Renal cortex interstitium (tissue), 15 donors: ENCODE data around the gene RPS23. TPM values are rescaled to one million over a fixed set of nuclear protein-coding genes. Genes with fewer than 3 reads are reported as not detected.
A peak's percentile ranks its signal among the peaks of the same experiment; 100 is the strongest.

ENCODE experiments used
- DNase-seq, 11 donors: peaks; one replicate each; pipeline ENCODE4 v3.0.0-alpha.2; 2013; ENCODE audit warnings: low read depth in 9 of 11, low spot score in 4 of 11; ENCODE audit errors: extremely low read depth in 1 of 11
- long read RNA-seq, 16 experiments: transcript quantifications; one replicate each; lab custom pipeline, GENCODE V29; 2026
- polyA plus RNA-seq, 3 donors: library from polyadenylated mRNA; unstranded; fragments of 120-200 nt; gene quantifications; one replicate each; pipeline ENCODE4 v1.2.1, GENCODE V29; 2013; ENCODE audit not compliant: insufficient read length in 3 of 3

The RPS23 gene
- 1,000 to 10,000 TPM; 2,292 to 2,940 (median 2,910) TPM for polyA plus RNA-seq
- long read RNA-seq, donor 1, transcript RPS23-207 (2 exons, 530 nt), result minor isoform, 13 of 1,606 reads
- long read RNA-seq, donor 1, transcript RPS23-204 (3 exons, 836 nt), result minor isoform, 24 of 1,606 reads
- long read RNA-seq, donor 1, transcript RPS23-201 (4 exons, 3,437 nt), result major isoform, 989 of 1,606 reads
- long read RNA-seq, donor 1, transcript RPS23-203 (3 exons, 576 nt), result minor isoform, 293 of 1,606 reads
- long read RNA-seq, donor 1, partial matches to known transcripts, result 249 of 1,606 reads
- long read RNA-seq, donor 1, other reads (novel, unspliced or antisense), result 38 of 1,606 reads
- long read RNA-seq, donor 2, transcript RPS23-204 (3 exons, 836 nt), result minor isoform, 19 of 1,683 reads
- long read RNA-seq, donor 2, transcript RPS23-203 (3 exons, 576 nt), result minor isoform, 311 of 1,683 reads
- long read RNA-seq, donor 2, transcript RPS23-201 (4 exons, 3,437 nt), result major isoform, 1,055 of 1,683 reads
- long read RNA-seq, donor 2, partial matches to known transcripts, result 251 of 1,683 reads
- long read RNA-seq, donor 2, other reads (novel, unspliced or antisense), result 44 of 1,683 reads
- long read RNA-seq, donor 3, transcript RPS23-203 (3 exons, 576 nt), result minor isoform, 467 of 2,977 reads
- long read RNA-seq, donor 3, transcript RPS23-201 (4 exons, 3,437 nt), result major isoform, 2,090 of 2,977 reads
- long read RNA-seq, donor 3, transcript RPS23-204 (3 exons, 836 nt), result minor isoform, 44 of 2,977 reads
- long read RNA-seq, donor 3, transcript RPS23-207 (2 exons, 530 nt), result minor isoform, 20 of 2,977 reads
- long read RNA-seq, donor 3, partial matches to known transcripts, result 264 of 2,977 reads
- long read RNA-seq, donor 3, other reads (novel, unspliced or antisense), result 91 of 2,977 reads
- long read RNA-seq, donor 4, transcript RPS23-201 (4 exons, 3,437 nt), result major isoform, 1,474 of 2,042 reads
- long read RNA-seq, donor 4, transcript RPS23-204 (3 exons, 836 nt), result minor isoform, 15 of 2,042 reads
- long read RNA-seq, donor 4, transcript RPS23-203 (3 exons, 576 nt), result minor isoform, 286 of 2,042 reads
- long read RNA-seq, donor 4, transcript RPS23-207 (2 exons, 530 nt), result minor isoform, 14 of 2,042 reads
- long read RNA-seq, donor 4, partial matches to known transcripts, result 186 of 2,042 reads
- long read RNA-seq, donor 4, other reads (novel, unspliced or antisense), result 66 of 2,042 reads
- long read RNA-seq, donor 5, result 0 reads
- long read RNA-seq, donor 6, transcript RPS23-201 (4 exons, 3,437 nt), result major isoform, 1,338 of 2,201 reads
- long read RNA-seq, donor 6, transcript RPS23-203 (3 exons, 576 nt), result minor isoform, 425 of 2,201 reads
- long read RNA-seq, donor 6, transcript RPS23-207 (2 exons, 530 nt), result minor isoform, 8 of 2,201 reads
- long read RNA-seq, donor 6, transcript RPS23-204 (3 exons, 836 nt), result minor isoform, 34 of 2,201 reads
- long read RNA-seq, donor 6, partial matches to known transcripts, result 342 of 2,201 reads
- long read RNA-seq, donor 6, other reads (novel, unspliced or antisense), result 53 of 2,201 reads
- long read RNA-seq, donor 7, transcript RPS23-207 (2 exons, 530 nt), result minor isoform, 23 of 3,279 reads
- long read RNA-seq, donor 7, transcript RPS23-204 (3 exons, 836 nt), result minor isoform, 41 of 3,279 reads
- long read RNA-seq, donor 7, transcript RPS23-203 (3 exons, 576 nt), result minor isoform, 481 of 3,279 reads
- long read RNA-seq, donor 7, transcript RPS23-201 (4 exons, 3,437 nt), result major isoform, 2,177 of 3,279 reads
- long read RNA-seq, donor 7, partial matches to known transcripts, result 434 of 3,279 reads
- long read RNA-seq, donor 7, other reads (novel, unspliced or antisense), result 122 of 3,279 reads
- long read RNA-seq, donor 8, result 0 reads
- long read RNA-seq, donor 9, transcript RPS23-203 (3 exons, 576 nt), result minor isoform, 389 of 1,914 reads
- long read RNA-seq, donor 9, transcript RPS23-204 (3 exons, 836 nt), result minor isoform, 14 of 1,914 reads
- long read RNA-seq, donor 9, transcript RPS23-201 (4 exons, 3,437 nt), result major isoform, 1,228 of 1,914 reads
- long read RNA-seq, donor 9, transcript RPS23-207 (2 exons, 530 nt), result minor isoform, 12 of 1,914 reads
- long read RNA-seq, donor 9, partial matches to known transcripts, result 219 of 1,914 reads
- long read RNA-seq, donor 9, other reads (novel, unspliced or antisense), result 51 of 1,914 reads
- long read RNA-seq, donor 10, transcript RPS23-207 (2 exons, 530 nt), result minor isoform, 11 of 2,641 reads
- long read RNA-seq, donor 10, transcript RPS23-204 (3 exons, 836 nt), result minor isoform, 27 of 2,641 reads
- long read RNA-seq, donor 10, transcript RPS23-201 (4 exons, 3,437 nt), result major isoform, 1,876 of 2,641 reads
- long read RNA-seq, donor 10, transcript RPS23-203 (3 exons, 576 nt), result minor isoform, 358 of 2,641 reads
- long read RNA-seq, donor 10, partial matches to known transcripts, result 273 of 2,641 reads
- long read RNA-seq, donor 10, other reads (novel, unspliced or antisense), result 95 of 2,641 reads
- long read RNA-seq, donor 11, transcript RPS23-203 (3 exons, 576 nt), result minor isoform, 203 of 1,497 reads
- long read RNA-seq, donor 11, transcript RPS23-204 (3 exons, 836 nt), result minor isoform, 23 of 1,497 reads
- long read RNA-seq, donor 11, transcript RPS23-207 (2 exons, 530 nt), result minor isoform, 8 of 1,497 reads
- long read RNA-seq, donor 11, transcript RPS23-201 (4 exons, 3,437 nt), result major isoform, 1,096 of 1,497 reads
- long read RNA-seq, donor 11, partial matches to known transcripts, result 146 of 1,497 reads
- long read RNA-seq, donor 11, other reads (novel, unspliced or antisense), result 21 of 1,497 reads
- long read RNA-seq, donor 12, transcript RPS23-201 (4 exons, 3,437 nt), result major isoform, 757 of 1,354 reads
- long read RNA-seq, donor 12, transcript RPS23-207 (2 exons, 530 nt), result minor isoform, 8 of 1,354 reads
- long read RNA-seq, donor 12, transcript RPS23-203 (3 exons, 576 nt), result minor isoform, 245 of 1,354 reads
- long read RNA-seq, donor 12, transcript RPS23-204 (3 exons, 836 nt), result minor isoform, 19 of 1,354 reads
- long read RNA-seq, donor 12, partial matches to known transcripts, result 305 of 1,354 reads
- long read RNA-seq, donor 12, other reads (novel, unspliced or antisense), result 19 of 1,354 reads
- long read RNA-seq, donor 13, result 0 reads
- long read RNA-seq, donor 14, transcript RPS23-201 (4 exons, 3,437 nt), result major isoform, 1,549 of 2,195 reads
- long read RNA-seq, donor 14, transcript RPS23-207 (2 exons, 530 nt), result minor isoform, 22 of 2,195 reads
- long read RNA-seq, donor 14, transcript RPS23-203 (3 exons, 576 nt), result minor isoform, 314 of 2,195 reads
- long read RNA-seq, donor 14, transcript RPS23-204 (3 exons, 836 nt), result minor isoform, 30 of 2,195 reads
- long read RNA-seq, donor 14, partial matches to known transcripts, result 218 of 2,195 reads
- long read RNA-seq, donor 14, other reads (novel, unspliced or antisense), result 62 of 2,195 reads
- long read RNA-seq, donor 15, transcript RPS23-201 (4 exons, 3,437 nt), result major isoform, 564 of 851 reads
- long read RNA-seq, donor 15, transcript RPS23-204 (3 exons, 836 nt), result minor isoform, 9 of 851 reads
- long read RNA-seq, donor 15, transcript RPS23-203 (3 exons, 576 nt), result minor isoform, 160 of 851 reads
- long read RNA-seq, donor 15, partial matches to known transcripts, result 99 of 851 reads
- long read RNA-seq, donor 15, other reads (novel, unspliced or antisense), result 16 of 851 reads
- long read RNA-seq, donor 16, transcript RPS23-207 (2 exons, 530 nt), result minor isoform, 29 of 4,874 reads
- long read RNA-seq, donor 16, transcript RPS23-201 (4 exons, 3,437 nt), result major isoform, 3,468 of 4,874 reads
- long read RNA-seq, donor 16, transcript RPS23-203 (3 exons, 576 nt), result minor isoform, 677 of 4,874 reads
- long read RNA-seq, donor 16, transcript RPS23-204 (3 exons, 836 nt), result minor isoform, 74 of 4,874 reads
- long read RNA-seq, donor 16, partial matches to known transcripts, result 448 of 4,874 reads
- long read RNA-seq, donor 16, other reads (novel, unspliced or antisense), result 178 of 4,874 reads

GRCh38 chr5:82277987-82278710 is at the start of gene RPS23:
TSS of gene RPS23 (minus strand) at chr5:82278354. CDS start at chr5:82278323, 31 bp downstream.
- DNase-seq, result peak; percentile 81 to 95 (median 91)

DNA sequence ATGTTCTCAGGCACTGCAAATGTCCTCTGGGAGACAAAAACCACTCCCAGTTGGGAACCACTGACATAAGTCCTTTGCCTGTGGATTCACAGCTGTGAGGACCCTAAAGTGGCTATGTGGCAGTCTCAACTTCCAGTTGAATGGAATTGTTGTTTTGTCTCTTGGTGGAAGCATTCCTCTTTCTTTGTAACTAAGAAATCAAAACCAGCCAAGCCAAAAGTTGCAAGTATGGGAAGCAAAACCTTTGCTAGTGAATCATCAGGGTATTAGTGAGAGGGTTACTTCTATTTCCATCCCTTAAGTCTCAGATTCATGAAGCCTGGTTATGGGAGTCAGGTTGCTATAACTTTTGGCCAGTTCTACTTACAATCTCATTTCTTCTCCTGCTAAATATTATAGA is 49.8 kb upstream of the RPS23 start:
- DNase-seq, result no peak

GRCh38 chr5:82325996-82326395 is 47.8 kb upstream of the RPS23 start:
- no peak for DNase-seq

DNA sequence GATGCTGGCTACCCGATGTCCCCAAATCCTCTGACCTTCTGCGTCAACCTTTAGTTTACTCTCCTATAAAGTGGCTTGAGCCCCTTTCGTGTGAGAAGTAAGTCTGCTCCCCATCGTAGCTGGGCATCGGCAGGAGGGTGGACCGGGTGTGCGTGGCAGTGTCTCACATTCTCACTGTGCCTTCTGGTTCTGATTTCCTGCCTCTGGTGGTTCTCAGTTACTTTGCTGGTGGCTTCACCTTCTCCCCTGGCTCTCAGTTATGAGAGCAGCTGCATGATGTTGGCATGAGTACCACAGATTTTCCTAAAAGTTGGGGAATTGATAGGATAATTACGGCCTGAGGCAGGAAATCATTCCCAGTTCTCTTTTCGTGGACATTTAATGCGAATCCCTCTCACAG is 47.0 kb upstream of the RPS23 start:
- DNase-seq, result no peak

DNA sequence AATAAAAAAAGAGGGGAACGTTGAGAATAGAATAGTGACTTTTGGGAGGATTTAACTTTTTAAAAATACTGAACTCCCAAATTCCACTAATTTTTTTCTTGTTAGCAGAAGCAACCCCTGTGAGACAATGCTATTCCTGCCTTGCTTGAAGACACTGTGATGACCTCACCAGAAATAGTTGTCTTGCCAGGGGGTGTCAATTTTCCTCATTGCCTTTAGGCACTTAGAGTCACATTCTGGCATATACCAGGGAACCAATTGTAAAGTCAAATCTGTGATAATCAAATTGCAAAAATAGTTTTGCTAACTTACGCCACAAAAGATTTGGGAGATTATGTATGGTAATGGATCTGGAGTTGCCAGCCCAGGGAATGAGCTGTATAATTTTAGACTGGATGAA is 42.8 kb upstream of the RPS23 start:
- DNase-seq, result no peak

- DNase-seq, result no peak
Measured at GRCh38 chr5:82319651-82320376, 41.7 kb upstream of the RPS23 start.

- no peak for DNase-seq
Measured at GRCh38 chr5:82319192-82319591, 41.0 kb upstream of the RPS23 start.

DNA sequence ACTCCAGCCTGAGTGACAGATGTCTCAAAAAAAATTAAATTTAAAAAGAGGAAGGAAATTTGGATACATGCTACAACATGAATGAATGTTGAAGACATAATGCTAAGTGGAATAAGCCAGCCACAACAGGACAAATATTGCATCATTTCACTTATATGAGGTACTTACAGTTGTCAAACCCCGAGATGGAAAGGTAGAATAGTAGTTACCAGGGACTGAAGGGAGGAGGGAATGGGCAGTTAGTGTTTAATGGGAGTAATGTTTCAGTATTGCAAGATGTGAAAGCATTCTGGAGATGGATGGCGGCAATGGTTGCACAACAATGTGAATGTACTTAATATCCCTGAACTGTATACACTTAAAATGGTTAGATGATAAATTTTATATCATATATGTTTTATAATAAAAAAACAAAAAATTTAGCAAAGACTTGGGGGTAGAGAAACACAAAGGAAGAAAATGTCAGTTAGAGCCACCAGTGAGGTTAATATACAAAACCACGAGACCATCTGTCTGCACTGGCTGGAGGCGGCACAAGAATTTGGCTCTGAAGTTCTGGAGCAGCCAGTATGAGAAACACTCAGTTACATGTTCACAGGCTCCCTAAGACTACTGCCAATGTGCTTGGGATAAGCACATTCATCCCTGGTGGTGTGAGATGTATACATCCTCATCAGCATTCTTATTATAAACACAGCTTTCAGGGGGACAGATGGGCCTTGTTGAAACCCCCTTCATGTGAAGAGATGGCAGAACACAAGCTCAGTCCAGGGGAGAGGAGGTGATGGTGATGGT is 37.0 kb upstream of the RPS23 start:
- DNase-seq, result no peak

- no peak for DNase-seq
Measured at GRCh38 chr5:82313016-82313415, 34.9 kb upstream of the RPS23 start.

- DNase-seq, result peak; percentile 52 to 70 (median 64)
Measured at GRCh38 chr5:82312373-82312856, 34.3 kb upstream of the RPS23 start.

GRCh38 chr5:82309091-82309531 is 31.0 kb upstream of the RPS23 start:
- no peak for DNase-seq

DNA sequence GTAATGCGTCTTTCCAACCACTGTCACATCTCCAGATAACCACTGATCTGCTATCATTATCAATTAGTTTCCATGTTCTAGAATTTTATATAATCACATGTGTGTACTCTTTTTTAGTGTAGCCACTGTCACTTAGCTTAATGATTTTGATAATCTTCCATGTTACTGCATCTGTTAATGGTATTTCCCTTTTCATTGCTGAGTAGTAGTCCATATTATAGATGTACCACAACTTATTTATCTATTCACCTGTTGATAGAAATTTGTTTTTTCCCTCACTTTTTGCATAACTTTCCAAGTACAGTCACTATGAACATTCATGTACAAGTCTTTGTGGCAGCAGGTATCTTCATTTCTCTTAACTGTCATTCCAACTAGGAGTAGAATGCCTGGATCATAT is 30.3 kb upstream of the RPS23 start:
- DNase-seq, result no peak
